IMR-90 (cell line): ENCODE measurements around the gene CFAP52. TPM values are rescaled to one million over a fixed set of nuclear protein-coding genes. Genes with fewer than 3 reads are reported as not detected.

Source experiments
- ATAC-seq: fragments of 200-7000 bp; cut with Tn5 transposase; 2 replicates; pipeline ENCODE4 v1.9.1; 2020; ENCODE audit warnings: low read depth, mild to moderate bottlenecking, moderate library complexity
- BruUV-seq: library from RNA; stranded (reverse); fragments of 400-500 nt; replicated peaks from 2 replicates; lab custom pipeline; 2021; lab: Mats Ljungman, UMichigan
- CTCF ChIA-PET: fragments of 300-600 bp; formaldehyde crosslinking; extraction: SDS; loops from one replicate; lab custom pipeline; 2021; ENCODE audit warnings: antibody characterized with exemption; lab: Yijun Ruan, JAX
- POLR2A ChIA-PET: fragments of 300-600 bp; sonication (Branson Sonifier 250); formaldehyde crosslinking; loops from one replicate; lab custom pipeline; 2022; ENCODE audit warnings: antibody characterized with exemption; ENCODE audit not compliant: unreplicated experiment; lab: Charles Lee
- DNase-seq: peaks from one replicate; pipeline ENCODE4 v3.0.0; 2013
- H2AFZ ChIP-seq: replicated peaks from 2 replicates; pipeline ENCODE3; 2013; ENCODE audit warnings: low read length, mild to moderate bottlenecking; ENCODE audit not compliant: poor library complexity
- H2AK5ac ChIP-seq: 2 replicates; pipeline ENCODE4 v1.6.1; 2013; ENCODE audit warnings: low read depth, low read length, inconsistent platforms
- H2AK9ac ChIP-seq: replicated peaks from 2 replicates; pipeline ENCODE3; 2013; ENCODE audit warnings: mild to moderate bottlenecking, low read depth, low read length, moderate library complexity; ENCODE audit not compliant: poor library complexity
- H2BK120ac ChIP-seq: 2 replicates; pipeline ENCODE4 v1.6.1; 2013; ENCODE audit warnings: low read depth, low read length, inconsistent platforms
- H2BK15ac ChIP-seq: 3 replicates; pipeline ENCODE4 v1.6.1; 2013; ENCODE audit warnings: low read depth, low read length, inconsistent platforms
- H2BK20ac ChIP-seq: 2 replicates; pipeline ENCODE4 v1.6.1; 2013; ENCODE audit warnings: low read depth, mild to moderate bottlenecking, inconsistent platforms, low read length, moderate library complexity
- H2BK5ac ChIP-seq: 2 replicates; pipeline ENCODE4 v1.6.1; 2013; ENCODE audit warnings: mild to moderate bottlenecking, low read depth, low read length, inconsistent platforms; ENCODE audit not compliant: poor library complexity, severe bottlenecking
- H3K14ac ChIP-seq: replicated peaks from 2 replicates; pipeline ENCODE4 v1.6.1; 2013; ENCODE audit warnings: low read depth, low read length, inconsistent platforms
- H3K18ac ChIP-seq: 2 replicates; pipeline ENCODE4 v1.6.1; 2013; ENCODE audit warnings: low read depth, low read length, control low read depth
- H3K23ac ChIP-seq: 2 replicates; pipeline ENCODE4 v1.6.1; 2013; ENCODE audit warnings: low read depth, low read length, inconsistent platforms
- H3K27ac ChIP-seq: 2 replicates; pipeline ENCODE4 v1.5.1; 2013; ENCODE audit warnings: mild to moderate bottlenecking, control low read depth, low read length; ENCODE audit not compliant: insufficient read depth
- H3K27me3 ChIP-seq: 2 replicates; pipeline ENCODE4 v1.6.1; 2013; ENCODE audit warnings: low read length; ENCODE audit not compliant: control insufficient read depth, insufficient read depth
- H3K36me3 ChIP-seq: 2 replicates; pipeline ENCODE4 v1.6.1; 2013; ENCODE audit warnings: low read length, mixed read lengths; ENCODE audit not compliant: control insufficient read depth, insufficient read depth
- H3K4ac ChIP-seq: 2 replicates; pipeline ENCODE4 v1.6.1; 2013; ENCODE audit warnings: low read depth, low read length, inconsistent platforms
- H3K4me1 ChIP-seq: 2 replicates; pipeline ENCODE4 v1.6.1; 2013; ENCODE audit warnings: low read length, mixed read lengths; ENCODE audit not compliant: control insufficient read depth, insufficient read depth
- H3K4me2 ChIP-seq: 2 replicates; pipeline ENCODE4 v1.6.1; 2013; ENCODE audit warnings: low read depth, mild to moderate bottlenecking, control low read depth, low read length, moderate library complexity
- H3K4me3 ChIP-seq: 2 replicates; pipeline ENCODE4 v1.5.1; 2013; ENCODE audit warnings: low read depth, mild to moderate bottlenecking, control low read depth, low read length, moderate library complexity; ENCODE audit not compliant: insufficient read depth
- H3K56ac ChIP-seq: 2 replicates; pipeline ENCODE4 v1.6.1; 2013; ENCODE audit warnings: low read length, inconsistent platforms; ENCODE audit not compliant: insufficient read depth; ENCODE audit errors: extremely low read depth
- H3K79me1 ChIP-seq, 2 experiments: 2 replicates each; pipeline ENCODE4 v1.6.1; 2013; ENCODE audit warnings: low read length in 2 of 2, inconsistent platforms in 1 of 2, low read depth in 1 of 2
- H3K9ac ChIP-seq: 2 replicates; pipeline ENCODE4 v1.6.1; 2013; ENCODE audit warnings: low read depth, low read length, control low read depth
- H3K9me1 ChIP-seq: 2 replicates; pipeline ENCODE4 v1.6.1; 2013; ENCODE audit warnings: low read length, inconsistent platforms; ENCODE audit not compliant: insufficient read depth
- H3K9me3 ChIP-seq: 2 replicates; pipeline ENCODE4 v1.6.1; 2013; ENCODE audit warnings: low read length; ENCODE audit not compliant: control insufficient read depth, insufficient read depth
- H4K20me1 ChIP-seq: 2 replicates; pipeline ENCODE4 v1.6.1; 2013; ENCODE audit warnings: low read length, inconsistent platforms; ENCODE audit not compliant: insufficient read depth
- H4K5ac ChIP-seq: 2 replicates; pipeline ENCODE4 v1.6.1; 2013; ENCODE audit warnings: mild to moderate bottlenecking, low read depth, low read length, control low read depth
- H4K8ac ChIP-seq, 2 experiments: 2 replicates each; pipeline ENCODE4 v1.6.1; 2013; ENCODE audit warnings: low read depth in 2 of 2, low read length in 2 of 2, control low read depth in 1 of 2, inconsistent platforms in 1 of 2
- H4K91ac ChIP-seq: 2 replicates; pipeline ENCODE4 v1.6.1; 2013; ENCODE audit warnings: low read depth, low read length, inconsistent platforms; ENCODE audit not compliant: insufficient read depth
- BHLHE40 ChIP-seq: fragments of 150-350 bp; IDR thresholded peaks from 2 replicates; pipeline ENCODE4 v1.6.1; 2016; ENCODE audit warnings: mild to moderate bottlenecking, low read depth, low read length
- CEBPB ChIP-seq: IDR thresholded peaks from 2 replicates; pipeline ENCODE4 v1.6.1; 2012; ENCODE audit warnings: low read depth, low read length, improper control_type of control experiment
- CHD1 ChIP-seq: IDR thresholded peaks from 2 replicates; pipeline ENCODE4 v1.6.1; 2012; ENCODE audit warnings: low read depth, low read length, improper control_type of control experiment
- CTCF ChIP-seq: conservative IDR thresholded peaks from 2 replicates; pipeline ENCODE4 v1.5.1; 2012; ENCODE audit warnings: mild to moderate bottlenecking, low read depth, low read length, improper control_type of control experiment
- ELK1 ChIP-seq: fragments of 150-350 bp; IDR thresholded peaks from 2 replicates; pipeline ENCODE4 v1.6.1; 2016; ENCODE audit warnings: low read depth, mild to moderate bottlenecking, low read length, moderate library complexity, borderline replicate concordance
- FOS ChIP-seq: fragments of 150-350 bp; IDR thresholded peaks from 2 replicates; pipeline ENCODE4 v1.6.1; 2016; ENCODE audit warnings: low read depth, low read length
- MAZ ChIP-seq: IDR thresholded peaks from 2 replicates; pipeline ENCODE4 v1.6.1; 2012; ENCODE audit warnings: low read depth, mild to moderate bottlenecking, low read length, improper control_type of control experiment, moderate library complexity, borderline replicate concordance
- MXI1 ChIP-seq: IDR thresholded peaks from 2 replicates; pipeline ENCODE4 v1.6.1; 2012; ENCODE audit warnings: low read depth, mild to moderate bottlenecking, low read length, moderate library complexity, borderline replicate concordance
- NFE2L2 ChIP-seq: fragments of 150-350 bp; IDR thresholded peaks from 2 replicates; pipeline ENCODE4 v1.6.1; 2016; ENCODE audit warnings: low read depth, mild to moderate bottlenecking, low read length
- RAD21 ChIP-seq: IDR thresholded peaks from 2 replicates; pipeline ENCODE4 v1.6.1; 2012; ENCODE audit warnings: low read length, improper control_type of control experiment
- RCOR1 ChIP-seq: IDR thresholded peaks from 2 replicates; pipeline ENCODE4 v1.6.1; 2012; ENCODE audit warnings: mild to moderate bottlenecking, low read length, improper control_type of control experiment; ENCODE audit not compliant: insufficient replicate concordance
- RFX5 ChIP-seq: IDR thresholded peaks from 2 replicates; pipeline ENCODE4 v1.8.0; 2012; ENCODE audit warnings: low read depth, mild to moderate bottlenecking, low read length, moderate library complexity
- USF2 ChIP-seq: fragments of 150-350 bp; IDR thresholded peaks from 2 replicates; pipeline ENCODE4 v1.6.1; 2017; ENCODE audit warnings: mild to moderate bottlenecking, antibody characterized with exemption, low read length, low read depth
- WGBS, 2 experiments: methylation state at CpG; one replicate each; pipeline versions ENCODE4 v1.1.5 to v1.1.7; 2013; ENCODE audit warnings: missing lambda C conversion rate in 2 of 2; ENCODE audit not compliant: insufficient read length in 1 of 2; ENCODE audit errors: extremely low coverage in 2 of 2; 5-methylcytosine and 5-hydroxymethylcytosine counted together
- dilution Hi-C: fragments of 300-500 bp; cut with HindIII; formaldehyde crosslinking; loops from one replicate; pipeline ENCODE4 v1.14.3; 2018; ENCODE audit warnings: low sequenced_read_pairs; ENCODE audit not compliant: unreplicated experiment
- in situ Hi-C: fragments of 300-500 bp; cut with MboI; formaldehyde crosslinking; loops from 3 replicates; pipeline ENCODE4 v1.14.3; 2019; ENCODE audit warnings: low sequenced_read_pairs, inconsistent platforms, mixed read lengths
- intact Hi-C: fragments of 100-400 bp; cut with micrococcal nuclease; formaldehyde crosslinking; loops from 2 replicates; pipeline ENCODE4 v1.10.0; 2022
- polyA plus RNA-seq, 3 experiments: library from polyadenylated mRNA; depleted of rRNA; stranded (reverse); fragments of >200 nt; gene quantifications; 2 replicates each; pipeline ENCODE4 v1.2.3, GENCODE V29; 2012; ENCODE audit warnings: low replicate concordance in 1 of 3
- total RNA-seq: library from RNA; depleted of rRNA; stranded (reverse); fragments of >200 nt; gene quantifications from 2 replicates; pipeline ENCODE4 v1.2.3, GENCODE V29; 2012

CFAP52 gene
- total and polyA plus RNA-seq, 2 of the 4 experiments (the other 2 are of a cell fraction) = 0.22 TPM; not detected in 1

- TF ChIP-seq MAZ = no peak
- TF ChIP-seq ELK1 = no peak
- no peak for TF ChIP-seq FOS
- TF ChIP-seq RCOR1 = no peak
- no peak for TF ChIP-seq CEBPB
- TF ChIP-seq BHLHE40 = no peak
- TF ChIP-seq CTCF = no peak
- TF ChIP-seq RAD21 = no peak
- no peak for TF ChIP-seq NFE2L2
- TF ChIP-seq USF2 = no peak
- TF ChIP-seq RFX5 = no peak
- TF ChIP-seq CHD1 = no peak
- TF ChIP-seq MXI1 = no peak
- no peak overlapping the region for H3K4me2 ChIP-seq
- no peak overlapping the region for H2AFZ ChIP-seq
- H2BK20ac ChIP-seq = no peak overlapping the region
- no peak overlapping the region for H3K27ac ChIP-seq
- H3K18ac ChIP-seq = no peak overlapping the region
- dilution Hi-C loops = no loop called here
- no peaks in the 10 kb centered on the region for H4K20me1 ChIP-seq
- no peak overlapping the region for H4K5ac ChIP-seq
- no peak overlapping the region for H2AK5ac ChIP-seq
- CTCF ChIA-PET = no interaction called here
- no TSS peak for BruUV-seq
- WGBS, 2 experiments = 44% methylated on average over 3 of the region's 6 CpGs; no CpG with 5 or more reads in 1 of the 2 experiments
- ATAC-seq (no peak), DNase-seq (no peak)
- H2AK9ac ChIP-seq = no peak overlapping the region
- H3K9me1 ChIP-seq = no peaks in the 10 kb centered on the region
- POLR2A ChIA-PET = no interaction called here
- no peak overlapping the region for H4K91ac ChIP-seq
- in situ Hi-C loops = no loop called here
- H2BK120ac ChIP-seq = no peak overlapping the region
- H2BK5ac ChIP-seq = no peak overlapping the region
- H3K56ac ChIP-seq = no peak overlapping the region
- no peak overlapping the region for H2BK15ac ChIP-seq
- peaks cover 19% of the 10 kb centered on the region for H3K9me3 ChIP-seq
- H4K8ac ChIP-seq = no peak overlapping the region
- H3K4me1 ChIP-seq = no peaks in the 10 kb centered on the region
- no peak overlapping the region for H3K9ac ChIP-seq
- no peaks in the 10 kb centered on the region for H3K36me3 ChIP-seq
- no peak overlapping the region for H3K23ac ChIP-seq
- H3K4me3 ChIP-seq = no peak overlapping the region
- H3K4ac ChIP-seq = no peak overlapping the region
- H3K14ac ChIP-seq = no peak overlapping the region
- intact Hi-C loops = no loop called here
- H3K79me1 ChIP-seq = no peaks in the 10 kb centered on the region
- no peaks in the 10 kb centered on the region for H3K27me3 ChIP-seq
Observed at GRCh38 chr17:9668517-9668916, 92.1 kb downstream of the CFAP52 start.
